ENCODE data around the gene COL8A2.

COL8A2 gene

GRCh38 chr1:36157115-36157903 lies 32.3 kb upstream of the COL8A2 start:
- DNase-seq, result no peak

GRCh38 chr1:36156329-36157114 lies 31.5 kb upstream of the COL8A2 start:
- peak in 1 of 2 experiments; percentile 43 for DNase-seq

- DNase-seq, result peak; percentile 29 to 64
Observed at GRCh38 chr1:36155408-36156328, 30.6 kb upstream of the COL8A2 start, which contains the start of gene MAP7D1. Gene MAP7D1, plus strand, starts transcription at chr1:36156160. Its CDS starts 258 bp downstream, at chr1:36156418.

GRCh38 chr1:36154765-36155407 lies 29.9 kb upstream of the COL8A2 start:
- no peak for DNase-seq

- DNase-seq, result no peak
Observed at GRCh38 chr1:36154335-36154734, 29.3 kb upstream of the COL8A2 start.

GRCh38 chr1:36153476-36153875 lies 28.5 kb upstream of the COL8A2 start:
- DNase-seq, result no peak

GRCh38 chr1:36151845-36152203 lies 26.8 kb upstream of the COL8A2 start:
- no peak for DNase-seq

- DNase-seq, result no peak
Observed at GRCh38 chr1:36151134-36151844, 26.3 kb upstream of the COL8A2 start.

- peak; percentile 82 to 93 for DNase-seq
Observed at GRCh38 chr1:36150296-36151133, 25.5 kb upstream of the COL8A2 start.

GRCh38 chr1:36149973-36150295 lies 24.9 kb upstream of the COL8A2 start:
- no peak for DNase-seq

- DNase-seq, result peak; percentile 93 to 98
Observed at GRCh38 chr1:36149237-36149972, 24.4 kb upstream of the COL8A2 start, which contains the start of gene TRAPPC3. Gene TRAPPC3, minus strand, starts transcription at chr1:36149486. Its CDS starts 108 bp downstream, at chr1:36149378.

GRCh38 chr1:36148821-36149236 lies 23.8 kb upstream of the COL8A2 start:
- no peak for DNase-seq

GRCh38 chr1:36144413-36144812 lies 19.4 kb upstream of the COL8A2 start:
- no peak for DNase-seq

- DNase-seq, result no peak
Observed at GRCh38 chr1:36143424-36143823, 18.4 kb upstream of the COL8A2 start.

- no peak for DNase-seq
Observed at GRCh38 chr1:36142121-36142520, 17.1 kb upstream of the COL8A2 start.

- DNase-seq, result no peak
Observed at GRCh38 chr1:36139521-36139920, 14.5 kb upstream of the COL8A2 start.

- no peak for DNase-seq
Observed at GRCh38 chr1:36137776-36138175, 12.8 kb upstream of the COL8A2 start.

GRCh38 chr1:36137226-36137625 lies 12.2 kb upstream of the COL8A2 start:
- DNase-seq, result no peak

GRCh38 chr1:36136535-36136934 lies 11.5 kb upstream of the COL8A2 start:
- DNase-seq, result no peak

GRCh38 chr1:36135796-36136195 lies 10.8 kb upstream of the COL8A2 start:
- DNase-seq, result no peak
